ENCODE measurements around the gene CDRT4.

Gene CDRT4

DNA sequence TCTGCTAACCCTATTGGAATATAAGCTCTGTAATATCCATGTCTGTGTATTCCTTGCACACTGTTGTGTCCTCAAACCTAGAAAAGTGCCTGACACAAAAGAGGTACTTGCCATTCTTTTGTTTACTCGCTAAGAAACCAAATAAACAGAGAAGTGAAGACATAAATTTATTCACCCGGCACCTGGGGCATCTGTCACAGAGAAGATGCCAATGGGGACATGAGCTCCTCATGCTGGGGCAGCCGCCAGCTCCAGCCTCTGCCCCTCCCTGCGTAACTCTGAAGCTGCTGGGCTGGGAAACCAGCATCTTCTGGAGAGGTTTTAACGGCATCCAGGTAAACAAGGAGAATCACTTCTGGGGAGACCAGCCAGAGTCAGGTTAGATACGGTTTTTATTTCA, 15.1 kb upstream of the CDRT4 start:
- Mint-ChIP-seq H3K9me3 (no peaks in the 10 kb centered on the region), H3K4me3 (no peak overlapping the region), H3K36me3 (ENCODE audit: low read depth) (no peaks in the 10 kb centered on the region), H3K27ac (no peak overlapping the region), H3K4me1 (ENCODE audit: low read depth) (no peaks in the 10 kb centered on the region), H3K27me3 (ENCODE audit: low read depth) (no peaks in the 10 kb centered on the region)
- DNase-seq (ENCODE audit: low spot score), result no peak

DNA sequence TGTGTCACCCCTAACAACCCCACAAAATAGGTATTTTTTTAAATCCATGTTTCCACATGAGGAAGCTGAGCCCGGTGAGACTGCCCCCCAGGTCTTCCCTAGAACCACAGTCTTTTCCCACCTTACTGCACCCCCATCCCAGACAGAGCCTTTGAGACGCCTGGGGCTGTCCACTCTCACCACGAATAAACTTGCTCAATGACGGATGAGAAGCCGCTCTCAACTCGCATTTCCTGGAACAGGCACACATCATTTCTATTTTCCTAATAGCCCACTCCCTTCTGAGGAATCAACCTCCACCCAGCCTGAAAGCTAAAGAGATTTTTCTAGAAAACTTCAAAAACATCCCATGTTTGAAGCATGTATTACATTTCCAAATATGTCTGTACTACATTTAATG, 14.1 kb upstream of the CDRT4 start:
- Mint-ChIP-seq H3K4me1 (ENCODE audit: low read depth) (no peaks in the 10 kb centered on the region), H3K27me3 (ENCODE audit: low read depth) (no peaks in the 10 kb centered on the region), H3K4me3 (no peak overlapping the region), H3K27ac (no peak overlapping the region), H3K36me3 (ENCODE audit: low read depth) (no peaks in the 10 kb centered on the region), H3K9me3 (no peaks in the 10 kb centered on the region)
- DNase-seq (ENCODE audit: low spot score), result no peak

DNA sequence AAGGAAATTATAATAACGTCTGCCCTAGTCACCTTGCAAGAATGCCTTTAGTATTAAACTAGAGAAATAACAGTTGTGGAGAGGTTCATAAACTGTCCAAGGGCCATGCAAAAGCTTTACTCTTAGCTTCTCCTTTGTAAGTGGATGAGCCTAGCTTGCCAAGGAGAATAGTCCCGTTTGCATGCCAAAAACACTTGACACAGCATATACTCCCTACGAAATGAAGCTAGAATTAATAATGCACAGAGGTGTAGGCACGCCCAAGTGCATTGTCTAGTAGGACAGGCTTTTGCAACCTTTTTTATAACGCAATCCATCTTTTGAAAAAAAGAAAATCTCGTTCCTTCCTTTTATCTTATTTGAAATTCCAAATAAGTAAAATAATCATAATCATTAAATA, 12.8 kb upstream of the CDRT4 start:
- Mint-ChIP-seq H3K36me3 (ENCODE audit: low read depth) (no peaks in the 10 kb centered on the region), H3K9me3 (no peaks in the 10 kb centered on the region), H3K27me3 (ENCODE audit: low read depth) (no peaks in the 10 kb centered on the region), H3K4me3 (no peak overlapping the region), H3K4me1 (ENCODE audit: low read depth) (no peaks in the 10 kb centered on the region), H3K27ac (no peak overlapping the region)
- no peak for DNase-seq (ENCODE audit: low spot score)

DNA sequence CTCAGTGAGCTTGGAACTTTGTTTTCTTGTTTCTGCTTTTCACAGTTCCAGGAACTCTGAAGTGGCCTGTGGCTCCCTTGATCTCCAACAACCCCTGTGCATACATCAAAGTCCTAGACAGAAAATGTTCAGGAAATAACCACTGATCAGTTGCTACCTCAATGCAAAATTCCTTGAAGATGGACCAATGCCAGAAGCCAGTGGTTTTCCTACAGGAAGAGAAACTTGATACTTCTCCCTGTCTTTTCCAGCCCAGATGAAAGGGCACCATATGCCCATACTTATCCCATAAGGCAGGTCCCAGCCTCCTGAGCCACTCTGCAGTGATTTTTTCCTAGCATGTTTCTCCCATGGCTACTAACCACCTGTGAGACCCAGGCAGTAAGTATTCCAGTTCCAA, 12.3 kb upstream of the CDRT4 start:
- H3K27ac Mint-ChIP-seq, result no peak overlapping the region
- H3K4me1 Mint-ChIP-seq (ENCODE audit: low read depth), result no peaks in the 10 kb centered on the region
- no peak overlapping the region for H3K4me3 Mint-ChIP-seq
- H3K9me3 Mint-ChIP-seq, result no peaks in the 10 kb centered on the region
- H3K36me3 Mint-ChIP-seq (ENCODE audit: low read depth), result no peaks in the 10 kb centered on the region
- no peak for DNase-seq (ENCODE audit: low spot score)
- H3K27me3 Mint-ChIP-seq (ENCODE audit: low read depth), result no peaks in the 10 kb centered on the region

DNA sequence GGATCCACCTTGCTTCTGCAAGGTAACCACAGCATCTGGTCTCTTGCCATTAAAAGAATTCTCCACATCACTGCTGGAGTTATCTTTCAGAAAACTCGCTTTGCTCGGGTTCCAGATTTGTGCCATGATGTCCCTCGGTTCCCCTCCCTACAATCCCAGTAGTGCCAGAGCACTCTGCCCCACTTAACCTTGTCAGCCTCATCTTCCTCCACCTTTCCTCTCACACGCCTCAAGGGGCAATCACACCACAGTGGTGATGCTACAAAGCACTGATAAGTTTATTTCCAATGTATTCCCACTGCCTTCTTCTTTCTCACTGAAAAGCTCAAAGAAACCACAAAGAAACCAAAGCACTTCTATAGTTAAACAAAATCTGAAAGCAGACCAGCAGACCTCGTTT, 11.4 kb upstream of the CDRT4 start:
- no peaks in the 10 kb centered on the region for H3K9me3 Mint-ChIP-seq
- no peaks in the 10 kb centered on the region for H3K36me3 Mint-ChIP-seq (ENCODE audit: low read depth)
- no peak overlapping the region for H3K27ac Mint-ChIP-seq
- no peak overlapping the region for H3K4me3 Mint-ChIP-seq
- DNase-seq (ENCODE audit: low spot score), result no peak
- no peaks in the 10 kb centered on the region for H3K4me1 Mint-ChIP-seq (ENCODE audit: low read depth)
- H3K27me3 Mint-ChIP-seq (ENCODE audit: low read depth), result no peaks in the 10 kb centered on the region

DNA sequence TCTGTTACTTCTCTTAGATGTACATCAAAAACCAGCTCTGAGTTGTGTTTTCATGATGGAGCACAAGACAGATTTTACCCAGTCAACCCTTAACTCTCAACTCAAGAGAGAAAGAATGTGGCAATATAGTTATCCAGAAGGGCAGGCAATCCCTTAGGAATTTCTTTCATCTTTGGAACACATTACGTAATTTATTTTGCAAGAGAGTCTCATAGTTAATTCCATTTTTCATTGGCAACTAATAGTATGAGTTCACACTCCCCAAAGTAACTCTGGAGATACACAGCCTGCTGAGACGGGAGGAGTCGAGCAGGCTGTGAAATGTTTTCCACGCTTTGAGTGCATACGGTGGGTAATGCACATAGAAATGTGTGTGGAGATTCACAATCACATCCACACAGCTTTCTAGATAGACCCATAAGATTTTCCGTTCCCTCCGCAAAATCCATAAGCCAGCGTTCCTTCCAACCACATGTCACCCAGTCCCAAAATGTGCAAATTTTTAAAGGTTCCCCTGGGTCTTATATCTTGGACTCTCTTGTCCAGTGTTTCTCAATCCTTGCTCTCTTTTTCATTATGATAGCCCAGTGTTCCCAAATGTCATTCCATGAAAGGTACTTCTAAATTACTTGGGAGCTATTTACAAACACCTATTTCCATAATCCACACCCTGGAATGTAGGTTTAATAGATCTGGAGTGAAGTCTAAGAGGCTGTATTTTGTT, 8.4 kb upstream of the CDRT4 start:
- no peak overlapping the region for H3K4me3 Mint-ChIP-seq
- DNase-seq (ENCODE audit: low spot score), result no peak
- H3K4me1 Mint-ChIP-seq (ENCODE audit: low read depth), result no peaks in the 10 kb centered on the region
- H3K9me3 Mint-ChIP-seq, result no peaks in the 10 kb centered on the region
- H3K36me3 Mint-ChIP-seq (ENCODE audit: low read depth), result no peaks in the 10 kb centered on the region
- no peaks in the 10 kb centered on the region for H3K27me3 Mint-ChIP-seq (ENCODE audit: low read depth)
- H3K27ac Mint-ChIP-seq, result no peak overlapping the region

DNA sequence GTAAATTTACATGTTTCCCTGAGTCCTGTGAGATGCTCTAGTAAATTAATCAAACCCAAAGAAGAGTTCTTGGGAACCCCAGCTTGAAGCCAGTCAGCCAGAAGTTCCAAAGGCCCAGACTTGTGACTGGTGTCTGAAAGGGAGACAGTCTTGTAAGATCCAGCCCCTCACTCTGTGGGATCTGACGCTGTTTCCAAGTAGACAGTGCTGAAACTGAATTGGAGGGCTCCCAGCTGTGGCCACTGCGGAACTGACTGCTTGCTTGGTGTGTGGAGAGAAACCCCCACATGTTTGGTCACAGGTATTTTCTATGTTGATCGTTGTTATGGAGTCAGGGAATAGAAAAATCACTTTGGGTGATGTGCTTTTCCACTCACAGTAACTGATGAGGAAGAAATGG, 5.5 kb upstream of the CDRT4 start:
- Mint-ChIP-seq H3K36me3 (ENCODE audit: low read depth) (no peaks in the 10 kb centered on the region), H3K9me3 (no peaks in the 10 kb centered on the region), H3K4me1 (ENCODE audit: low read depth) (no peaks in the 10 kb centered on the region)

DNA sequence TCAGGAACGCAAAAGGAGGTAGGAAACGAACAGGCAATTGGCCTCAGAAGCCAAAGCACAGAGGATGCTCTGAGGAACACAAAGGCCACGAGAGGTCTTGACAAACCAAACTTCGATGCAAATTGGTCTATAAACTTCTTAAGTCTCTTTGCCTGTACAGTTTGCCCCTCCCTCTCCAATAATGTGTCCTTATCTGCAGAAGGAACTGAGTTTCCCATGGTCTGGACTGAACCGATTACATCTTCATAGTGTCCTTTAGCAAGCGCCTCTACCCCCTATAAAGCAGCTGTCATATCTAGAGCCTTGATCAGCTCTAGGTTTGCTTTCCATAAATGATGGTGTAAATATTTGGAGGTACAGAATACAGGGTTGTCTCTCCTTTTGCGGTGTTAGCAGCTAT, 3.1 kb upstream of the CDRT4 start:
- DNase-seq (ENCODE audit: low spot score), result no peak
- no peaks in the 10 kb centered on the region for H3K36me3 Mint-ChIP-seq (ENCODE audit: low read depth)
- no peak overlapping the region for H3K4me3 Mint-ChIP-seq
- no peaks in the 10 kb centered on the region for H3K27me3 Mint-ChIP-seq (ENCODE audit: low read depth)
- H3K9me3 Mint-ChIP-seq, result no peaks in the 10 kb centered on the region
- H3K4me1 Mint-ChIP-seq (ENCODE audit: low read depth), result no peaks in the 10 kb centered on the region
- H3K27ac Mint-ChIP-seq, result no peak overlapping the region

More for the DNA sequence above, 5.5 kb upstream of the CDRT4 start:
- H3K27me3 Mint-ChIP-seq (ENCODE audit: low read depth), result no peaks in the 10 kb centered on the region
- H3K4me3 Mint-ChIP-seq, result no peak overlapping the region
- no peak overlapping the region for H3K27ac Mint-ChIP-seq
- DNase-seq (ENCODE audit: low spot score), result no peak

DNA sequence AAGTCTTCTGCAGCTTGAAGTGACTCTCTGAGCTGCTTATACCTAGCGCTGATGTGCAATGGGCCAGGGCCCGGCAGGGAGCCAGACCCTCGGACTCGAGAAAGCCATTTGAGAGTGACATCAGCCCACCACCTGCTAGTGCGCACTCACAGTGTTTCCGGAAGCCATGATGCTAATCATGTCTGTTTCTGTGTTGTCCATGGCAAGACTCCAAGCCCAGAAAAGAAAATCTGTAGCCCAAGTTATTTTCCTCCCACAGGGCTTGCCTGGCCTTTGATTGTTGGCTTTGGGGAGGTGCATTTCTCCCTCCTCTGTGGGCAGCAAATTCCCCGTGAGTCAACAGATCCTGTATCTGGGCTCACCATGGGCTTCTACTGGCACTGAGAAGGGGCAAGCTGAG, 1.8 kb upstream of the CDRT4 start:
- H3K4me3 Mint-ChIP-seq, result no peak overlapping the region
- H3K9me3 Mint-ChIP-seq, result no peaks in the 10 kb centered on the region
- H3K36me3 Mint-ChIP-seq (ENCODE audit: low read depth), result no peaks in the 10 kb centered on the region
- no peak overlapping the region for H3K27ac Mint-ChIP-seq
- DNase-seq (ENCODE audit: low spot score), result no peak
- no peaks in the 10 kb centered on the region for H3K4me1 Mint-ChIP-seq (ENCODE audit: low read depth)
- no peaks in the 10 kb centered on the region for H3K27me3 Mint-ChIP-seq (ENCODE audit: low read depth)

DNA sequence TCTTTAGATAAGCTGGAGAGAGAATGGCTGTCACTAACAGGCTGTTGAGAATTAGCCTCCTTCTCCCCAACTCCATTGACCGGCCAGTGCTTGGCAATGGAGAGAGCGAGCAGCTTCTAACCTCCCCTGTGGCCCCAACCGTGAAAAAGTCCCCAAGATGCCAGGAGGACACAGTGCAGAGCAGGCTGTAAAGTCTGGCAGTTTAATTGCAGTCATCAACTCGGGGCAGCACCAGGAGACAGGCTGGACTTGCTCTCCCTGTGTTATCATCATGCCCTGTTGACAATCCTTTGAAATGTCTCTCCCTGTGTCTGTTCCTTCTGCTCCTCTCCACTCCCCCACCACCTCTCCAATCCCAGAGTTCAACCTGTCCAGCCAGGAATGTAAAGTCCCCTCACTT, 705 bp upstream of the CDRT4 start:
- H3K27ac Mint-ChIP-seq, result no peak overlapping the region
- no peaks in the 10 kb centered on the region for H3K27me3 Mint-ChIP-seq (ENCODE audit: low read depth)
- no peaks in the 10 kb centered on the region for H3K4me1 Mint-ChIP-seq (ENCODE audit: low read depth)
- H3K4me3 Mint-ChIP-seq, result no peak overlapping the region
- no peak for DNase-seq (ENCODE audit: low spot score)
- H3K9me3 Mint-ChIP-seq, result no peaks in the 10 kb centered on the region
- no peaks in the 10 kb centered on the region for H3K36me3 Mint-ChIP-seq (ENCODE audit: low read depth)

DNA sequence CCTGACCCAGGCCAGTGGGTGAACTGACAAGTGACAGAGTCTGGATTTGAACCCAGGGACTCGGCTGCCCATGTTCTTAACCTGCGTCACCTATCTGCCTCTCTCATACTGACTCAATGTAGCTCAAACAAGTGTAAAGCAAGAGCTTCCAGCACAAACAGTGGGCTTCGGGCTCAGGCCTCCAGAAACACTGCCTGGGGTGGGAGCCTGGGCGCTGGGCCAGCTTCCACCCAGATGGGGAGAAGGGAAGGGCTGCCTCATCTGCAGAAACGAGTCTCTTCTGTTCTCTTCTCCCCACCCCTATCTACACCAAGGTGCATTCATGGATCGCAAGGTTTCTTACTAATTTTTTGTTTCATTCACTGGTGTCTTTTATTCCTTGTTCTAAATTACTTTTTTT, 1.3 kb downstream of the CDRT4 start:
- no peak overlapping the region for H3K4me3 Mint-ChIP-seq
- no peaks in the 10 kb centered on the region for H3K4me1 Mint-ChIP-seq (ENCODE audit: low read depth)
- no peak overlapping the region for H3K27ac Mint-ChIP-seq
- no peak for DNase-seq (ENCODE audit: low spot score)
- H3K27me3 Mint-ChIP-seq (ENCODE audit: low read depth), result no peaks in the 10 kb centered on the region
- no peaks in the 10 kb centered on the region for H3K9me3 Mint-ChIP-seq
- no peaks in the 10 kb centered on the region for H3K36me3 Mint-ChIP-seq (ENCODE audit: low read depth)

DNA sequence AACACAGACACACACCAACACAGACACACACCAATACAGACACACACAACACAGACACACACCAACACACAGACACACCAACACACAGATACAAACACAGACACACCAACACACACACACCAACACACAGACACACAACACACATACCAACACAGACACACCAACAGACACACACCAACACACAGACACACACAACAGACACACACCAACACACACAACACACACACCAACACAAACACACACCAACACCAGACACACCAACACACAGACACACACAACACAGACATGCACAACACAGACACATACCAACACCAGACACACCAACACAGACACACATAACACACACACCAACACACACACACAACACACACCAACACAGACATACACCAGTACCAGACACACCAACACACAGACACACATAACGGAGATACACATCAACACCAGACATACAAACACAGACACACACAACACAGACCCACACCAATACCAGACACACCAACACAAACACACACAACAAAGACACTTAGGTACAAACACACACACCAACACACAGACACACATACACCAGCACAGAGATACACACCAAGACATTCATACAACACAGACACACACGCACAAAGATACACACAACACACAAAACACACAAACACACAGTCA, 2.2 kb downstream of the CDRT4 start:
- Mint-ChIP-seq H3K9me3 (no peaks in the 10 kb centered on the region), H3K4me1 (ENCODE audit: low read depth) (no peaks in the 10 kb centered on the region), H3K27me3 (ENCODE audit: low read depth) (no peaks in the 10 kb centered on the region), H3K36me3 (ENCODE audit: low read depth) (peaks cover 1% of the 10 kb centered on the region), H3K4me3 (no peak overlapping the region), H3K27ac (no peak overlapping the region)
- no peak for DNase-seq (ENCODE audit: low spot score)

DNA sequence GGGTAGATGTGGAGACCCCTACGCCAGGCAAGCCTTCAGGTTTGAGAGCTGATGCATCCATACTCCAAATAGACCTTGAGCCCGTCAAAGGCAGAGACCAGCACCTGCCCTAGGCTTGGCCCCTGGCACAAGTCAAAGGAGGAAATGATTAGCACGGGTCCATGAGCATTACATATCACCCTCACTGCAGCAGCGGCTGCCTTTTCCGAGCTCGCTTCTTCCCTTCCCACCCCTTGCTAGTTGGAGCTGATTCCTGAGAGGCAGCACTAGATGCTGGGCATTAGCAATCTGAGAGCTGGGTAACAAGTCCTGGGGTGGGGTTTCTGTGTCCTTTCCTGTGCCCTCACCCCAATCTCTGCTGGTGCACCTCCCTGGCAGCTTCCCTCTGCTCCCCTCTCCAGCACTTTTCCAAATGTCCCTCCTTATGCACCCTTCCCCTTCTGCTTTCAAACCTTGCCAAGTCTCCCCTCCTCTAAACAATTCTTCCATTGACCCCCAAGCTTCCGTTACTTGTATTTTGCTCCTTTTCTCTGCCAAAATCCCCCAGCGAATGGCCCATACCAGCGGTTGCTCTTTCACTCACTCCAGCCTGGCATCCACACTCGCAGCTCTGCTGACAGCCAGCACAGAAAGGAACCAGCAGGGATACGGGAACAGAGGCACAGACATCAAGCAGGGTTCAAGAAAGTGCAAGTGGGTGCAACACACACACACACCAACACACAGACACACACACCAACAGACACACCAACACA, 3.0 kb downstream of the CDRT4 start:
- Mint-ChIP-seq H3K4me1 (ENCODE audit: low read depth) (no peaks in the 10 kb centered on the region), H3K36me3 (ENCODE audit: low read depth) (peaks cover 3% of the 10 kb centered on the region), H3K4me3 (no peak overlapping the region), H3K27ac (no peak overlapping the region), H3K27me3 (ENCODE audit: low read depth) (no peaks in the 10 kb centered on the region), H3K9me3 (no peaks in the 10 kb centered on the region)
- DNase-seq (ENCODE audit: low spot score), result no peak

DNA sequence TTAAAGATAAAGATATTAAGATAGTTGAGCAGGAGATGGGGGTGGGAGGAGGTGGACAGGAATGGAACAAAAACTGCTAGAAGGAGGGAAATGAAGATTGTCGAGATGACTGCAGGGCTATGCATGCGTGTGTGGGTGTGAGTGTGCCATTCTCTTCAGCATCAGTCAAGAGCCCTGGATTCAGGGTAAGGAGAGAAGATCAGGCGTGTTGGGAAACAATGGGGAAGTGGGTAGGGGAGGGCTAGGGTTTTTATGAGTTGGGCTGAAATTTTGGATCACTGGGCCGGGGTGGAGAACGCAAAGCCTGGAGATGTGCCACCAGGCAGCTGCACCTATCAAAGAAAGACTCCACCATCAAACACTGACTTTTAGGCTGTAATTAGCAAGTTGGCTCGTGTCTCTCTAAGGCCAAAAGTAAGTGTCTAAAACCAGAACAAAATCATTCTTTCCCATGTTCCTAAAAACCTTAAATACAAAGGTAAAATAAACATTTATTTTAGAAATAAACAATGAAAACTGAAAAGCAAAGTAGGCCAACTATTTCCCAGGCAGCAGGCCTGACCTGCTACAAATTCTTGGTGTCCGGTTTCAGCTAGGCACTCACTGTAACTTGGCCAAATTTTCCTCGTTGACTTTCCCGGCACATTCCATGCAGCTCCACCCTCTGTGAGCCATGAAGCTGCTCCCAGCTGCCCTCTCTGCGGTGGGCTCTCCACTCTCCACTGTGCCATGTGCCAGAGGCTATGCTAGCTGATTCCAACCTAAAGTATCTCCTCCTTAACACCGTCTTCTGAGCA, 4.2 kb downstream of the CDRT4 start:
- Mint-ChIP-seq H3K36me3 (ENCODE audit: low read depth) (peaks cover 3% of the 10 kb centered on the region), H3K27me3 (ENCODE audit: low read depth) (no peaks in the 10 kb centered on the region), H3K9me3 (no peaks in the 10 kb centered on the region), H3K4me1 (ENCODE audit: low read depth) (no peaks in the 10 kb centered on the region), H3K4me3 (no peak overlapping the region), H3K27ac (no peak overlapping the region)
- DNase-seq (ENCODE audit: low spot score), result no peak
